ENCODE results near the gene SCN1B. TPM values are rescaled to one million over a fixed set of nuclear protein-coding genes. Genes with fewer than 3 reads are reported as not detected.
A peak's percentile ranks its signal among the peaks of the same experiment; 100 is the strongest.
"Not testable (repeated sequence)": the region's sequence is repeated elsewhere in the genome, so short reads cannot be mapped to it uniquely, and the experiment has no call there.

The SCN1B gene
- total RNA-seq, 2 donors from 2014 or later: 1.4 to 1.5 TPM

DNA sequence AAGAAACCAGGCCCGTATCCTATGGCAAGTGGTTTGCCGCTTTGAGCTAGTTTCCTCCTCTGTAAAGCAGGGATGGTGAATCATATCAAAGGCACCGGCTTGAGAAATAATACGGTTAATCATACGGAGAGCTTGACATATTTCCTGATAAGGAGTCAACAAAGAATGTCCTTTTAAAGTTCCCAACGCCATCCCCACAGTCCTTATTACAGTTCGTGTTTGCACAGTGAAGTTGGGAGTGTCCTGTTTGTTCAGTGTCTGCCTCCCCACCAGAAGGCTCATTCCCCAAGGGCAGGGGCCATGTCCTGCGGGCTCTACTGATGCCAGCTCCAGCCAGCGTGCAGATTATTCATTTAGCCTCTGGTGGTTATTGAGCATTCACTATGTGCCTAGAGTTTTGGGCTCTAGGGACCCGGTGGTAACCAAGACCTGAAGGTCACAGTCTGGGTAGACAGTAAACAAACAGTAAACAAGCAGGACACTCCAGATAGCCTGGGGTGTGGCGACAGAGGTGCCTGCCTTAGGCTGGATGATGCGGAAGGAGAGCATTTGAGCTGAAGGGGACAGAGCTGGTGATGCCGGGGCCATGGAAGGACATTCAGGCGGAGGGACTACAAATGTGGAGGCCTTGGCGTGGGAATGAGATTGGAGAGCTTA is 23.8 kb upstream of the SCN1B start:
- no peak overlapping the region for H3K27ac ChIP-seq (ENCODE audit: low read depth, low read length)
- no peak for TF ChIP-seq CTCF (conservative IDR thresholded peaks at IDR 0.05)
- no peaks in the 10 kb centered on the region for H3K27me3 Mint-ChIP-seq (ENCODE audit: insufficient read depth)
- H3K4me3 Mint-ChIP-seq: no peak overlapping the region
- WGBS, 2 experiments (ENCODE audit: insufficient coverage in 1 of 2, insufficient read length in 1 of 2): 95 to 99% methylated on average over 10 to 15 of the region's 15 CpGs
- H3K4me3 ChIP-seq (ENCODE audit: low read length): no peak overlapping the region
- no peaks in the 10 kb centered on the region for H3K4me1 ChIP-seq (ENCODE audit: control insufficient read depth, insufficient read depth, low read length)
- H3K27me3 ChIP-seq (ENCODE audit: control insufficient read depth, insufficient read depth, low read length, poor library complexity, severe bottlenecking): no peaks in the 10 kb centered on the region
- H3K36me3 ChIP-seq (ENCODE audit: control insufficient read depth, insufficient read depth, low read length): peaks cover 42% of the 10 kb centered on the region
- H3K9me3 Mint-ChIP-seq: no peaks in the 10 kb centered on the region
- H3K4me1 Mint-ChIP-seq: peaks cover 23% of the 10 kb centered on the region
- no peaks in the 10 kb centered on the region for H3K9me3 ChIP-seq (ENCODE audit: control insufficient read depth, low read length)
- DNase-seq: no peak
- peaks cover 44% of the 10 kb centered on the region for H3K36me3 Mint-ChIP-seq (ENCODE audit: low read depth)
- no peak overlapping the region for H3K9ac ChIP-seq (ENCODE audit: extremely low read depth, low read length, poor library complexity, severe bottlenecking)
- H3K27ac Mint-ChIP-seq: peak overlapping the region; percentile 40

GRCh38 chr19:35006999-35007365 is 23.3 kb upstream of the SCN1B start:
- H3K36me3 Mint-ChIP-seq (ENCODE audit: low read depth): peaks cover 46% of the 10 kb centered on the region
- no peak overlapping the region for H3K4me3 Mint-ChIP-seq
- no peak for TF ChIP-seq CTCF (conservative IDR thresholded peaks at IDR 0.05)
- no peaks in the 10 kb centered on the region for H3K27me3 Mint-ChIP-seq (ENCODE audit: insufficient read depth)
- no peaks in the 10 kb centered on the region for H3K9me3 ChIP-seq (ENCODE audit: control insufficient read depth, low read length)
- H3K27ac ChIP-seq (ENCODE audit: low read depth, low read length): no peak overlapping the region
- H3K36me3 ChIP-seq (ENCODE audit: control insufficient read depth, insufficient read depth, low read length): peaks cover 45% of the 10 kb centered on the region
- peaks cover 20% of the 10 kb centered on the region for H3K4me1 Mint-ChIP-seq
- H3K9me3 Mint-ChIP-seq: no peaks in the 10 kb centered on the region
- H3K9ac ChIP-seq (ENCODE audit: extremely low read depth, low read length, poor library complexity, severe bottlenecking): no peak overlapping the region
- DNase-seq: no peak
- no peaks in the 10 kb centered on the region for H3K4me1 ChIP-seq (ENCODE audit: control insufficient read depth, insufficient read depth, low read length)
- H3K27me3 ChIP-seq (ENCODE audit: control insufficient read depth, insufficient read depth, low read length, poor library complexity, severe bottlenecking): no peaks in the 10 kb centered on the region
- H3K4me3 ChIP-seq (ENCODE audit: low read length): no peak overlapping the region
- H3K27ac Mint-ChIP-seq: peak overlapping the region; percentile 40
- 94 to 97% methylated on average over 5 of the region's 5 CpGs for WGBS, 2 experiments (ENCODE audit: insufficient coverage in 1 of 2, insufficient read length in 1 of 2)

DNA sequence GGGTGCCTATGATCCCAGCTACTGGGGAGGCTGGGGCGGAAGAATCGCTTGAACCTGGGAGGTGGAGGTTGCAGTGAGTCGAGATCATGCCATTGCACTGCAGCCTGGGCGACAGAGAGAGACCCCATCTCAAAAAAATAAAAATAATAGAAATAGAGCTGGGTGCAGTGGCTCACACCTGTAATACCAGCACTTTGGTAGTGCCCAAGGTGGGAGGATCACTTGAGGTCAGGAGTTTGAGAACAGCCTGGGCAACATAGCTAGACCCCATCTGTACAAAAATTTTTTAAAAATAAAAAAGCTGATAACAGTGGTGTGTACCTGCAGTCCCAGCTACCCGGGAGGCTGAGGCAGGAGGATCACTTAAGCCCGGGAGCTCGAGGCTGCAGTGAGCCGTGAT is 22.8 kb upstream of the SCN1B start:
- peaks cover 50% of the 10 kb centered on the region for H3K36me3 ChIP-seq (ENCODE audit: control insufficient read depth, insufficient read depth, low read length)
- H3K9ac ChIP-seq (ENCODE audit: extremely low read depth, low read length, poor library complexity, severe bottlenecking); H3K9me3 ChIP-seq (ENCODE audit: control insufficient read depth, low read length); H3K4me1 ChIP-seq (ENCODE audit: control insufficient read depth, insufficient read depth, low read length); H3K27ac Mint-ChIP-seq; H3K27me3 ChIP-seq (ENCODE audit: control insufficient read depth, insufficient read depth, low read length, poor library complexity, severe bottlenecking); H3K4me3 Mint-ChIP-seq; H3K9me3 Mint-ChIP-seq; H3K27ac ChIP-seq (ENCODE audit: low read depth, low read length); DNase-seq; H3K4me3 ChIP-seq (ENCODE audit: low read length); H3K27me3 Mint-ChIP-seq (ENCODE audit: insufficient read depth): not testable (repeated sequence)
- WGBS, 2 experiments (ENCODE audit: insufficient coverage in 1 of 2, insufficient read length in 1 of 2): 67 to 83% methylated on average over 3 to 8 of the region's 8 CpGs
- H3K36me3 Mint-ChIP-seq (ENCODE audit: low read depth): peaks cover 47% of the 10 kb centered on the region
- H3K4me1 Mint-ChIP-seq: peaks cover 17% of the 10 kb centered on the region

DNA sequence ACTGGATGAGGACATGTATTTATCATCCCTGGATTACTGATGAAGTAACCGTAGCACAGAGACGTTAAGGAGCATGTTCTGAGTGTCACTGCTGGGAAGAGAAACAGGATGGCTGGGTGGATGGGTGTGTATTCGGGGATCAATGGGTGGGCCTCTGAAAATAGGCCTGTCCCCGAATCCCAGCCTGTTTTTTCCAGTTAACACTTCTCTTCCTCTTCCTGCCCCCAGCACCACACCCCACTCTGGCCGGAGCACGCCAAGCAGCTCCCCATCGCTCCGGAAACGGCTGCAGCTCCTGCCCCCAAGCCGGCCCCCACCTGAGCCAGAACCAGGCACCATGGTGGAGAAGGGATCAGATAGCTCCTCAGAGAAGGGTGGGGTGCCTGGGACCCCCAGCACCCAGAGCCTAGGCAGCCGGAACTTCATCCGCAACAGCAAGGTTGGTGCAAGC is 21.4 kb upstream of the SCN1B start:
- Mint-ChIP-seq H3K27ac (no peak overlapping the region), H3K27me3 (ENCODE audit: insufficient read depth) (no peaks in the 10 kb centered on the region), H3K36me3 (ENCODE audit: low read depth) (peaks cover 56% of the 10 kb centered on the region), H3K9me3 (no peaks in the 10 kb centered on the region), H3K4me3 (no peak overlapping the region), H3K4me1 (peaks cover 4% of the 10 kb centered on the region)
- H3K9ac ChIP-seq (ENCODE audit: extremely low read depth, low read length, poor library complexity, severe bottlenecking): no peak overlapping the region
- H3K9me3 ChIP-seq (ENCODE audit: control insufficient read depth, low read length): no peaks in the 10 kb centered on the region
- H3K36me3 ChIP-seq (ENCODE audit: control insufficient read depth, insufficient read depth, low read length): peaks cover 61% of the 10 kb centered on the region
- DNase-seq: no peak
- 94% methylated on average over 2 to 11 of the region's 12 CpGs for WGBS, 2 experiments (ENCODE audit: insufficient coverage in 1 of 2, insufficient read length in 1 of 2)
- no peaks in the 10 kb centered on the region for H3K27me3 ChIP-seq (ENCODE audit: control insufficient read depth, insufficient read depth, low read length, poor library complexity, severe bottlenecking)
- no peak overlapping the region for H3K27ac ChIP-seq (ENCODE audit: low read depth, low read length)
- H3K4me3 ChIP-seq (ENCODE audit: low read length): no peak overlapping the region
- no peak for TF ChIP-seq CTCF (conservative IDR thresholded peaks at IDR 0.05)
- no peaks in the 10 kb centered on the region for H3K4me1 ChIP-seq (ENCODE audit: control insufficient read depth, insufficient read depth, low read length)

Measured in endodermal cell (in vitro differentiated cells).